Neuron (in vitro differentiated cells): ENCODE measurements around the gene SPATA6.
"Not testable (repeated sequence)": the region's sequence is repeated elsewhere in the genome, so short reads cannot be mapped to it uniquely, and the experiment has no call there.

ENCODE experiments used
- H2AFZ ChIP-seq: one replicate; pipeline ENCODE4 v1.6.1; 2013; ENCODE audit warnings: low read depth, mild to moderate bottlenecking, inconsistent platforms, low read length, moderate library complexity
- H3K27me3 ChIP-seq: one replicate; pipeline ENCODE4 v1.6.1; 2013; ENCODE audit warnings: low read length; ENCODE audit not compliant: insufficient read depth
- H3K36me3 ChIP-seq: one replicate; pipeline ENCODE4 v1.6.1; 2013; ENCODE audit warnings: low read length; ENCODE audit not compliant: insufficient read depth
- H3K4me1 ChIP-seq: one replicate; pipeline ENCODE4 v1.6.1; 2013; ENCODE audit warnings: low read length; ENCODE audit not compliant: insufficient read depth
- H3K4me3 ChIP-seq: 2 replicates; pipeline ENCODE4 v1.5.1; 2013; ENCODE audit warnings: mild to moderate bottlenecking, low read length, moderate library complexity
- H3K9me3 ChIP-seq: one replicate; pipeline ENCODE4 v1.6.1; 2013; ENCODE audit warnings: low read length

SPATA6 gene

GRCh38 chr1:48439380-48439779 lies 32.6 kb downstream of the SPATA6 start:
- no peak overlapping the region for H2AFZ ChIP-seq
- no peaks in the 10 kb centered on the region for H3K4me1 ChIP-seq
- no peaks in the 10 kb centered on the region for H3K27me3 ChIP-seq
- H3K36me3 ChIP-seq = no peaks in the 10 kb centered on the region
- H3K9me3 ChIP-seq = peaks cover 6% of the 10 kb centered on the region
- no peak overlapping the region for H3K4me3 ChIP-seq

GRCh38 chr1:48437379-48437778 lies 34.6 kb downstream of the SPATA6 start:
- H3K27me3 ChIP-seq, H3K9me3 ChIP-seq, H3K36me3 ChIP-seq, H3K4me1 ChIP-seq, H3K4me3 ChIP-seq, H2AFZ ChIP-seq: not testable (repeated sequence)

- H2AFZ ChIP-seq, H3K4me1 ChIP-seq, H3K9me3 ChIP-seq, H3K27me3 ChIP-seq, H3K36me3 ChIP-seq, H3K4me3 ChIP-seq: not testable (repeated sequence)
These were observed 36.5 kb downstream of the SPATA6 start for GRCh38 chr1:48435312-48436002.

- Histone ChIP-seq H3K9me3 (no peaks in the 10 kb centered on the region), H3K27me3 (no peaks in the 10 kb centered on the region), H3K4me3 (no peak overlapping the region), H3K4me1 (no peaks in the 10 kb centered on the region), H3K36me3 (no peaks in the 10 kb centered on the region), H2AFZ (no peak overlapping the region)
These were observed 41.2 kb downstream of the SPATA6 start for GRCh38 chr1:48430832-48431231.

- Histone ChIP-seq H3K9me3 (no peaks in the 10 kb centered on the region), H3K4me1 (no peaks in the 10 kb centered on the region), H2AFZ (no peak overlapping the region), H3K4me3 (no peak overlapping the region), H3K36me3 (peaks cover 4% of the 10 kb centered on the region), H3K27me3 (no peaks in the 10 kb centered on the region)
These were observed 50.0 kb downstream of the SPATA6 start for GRCh38 chr1:48422009-48422408.

GRCh38 chr1:48418742-48419141 lies 53.3 kb downstream of the SPATA6 start:
- Histone ChIP-seq H3K4me1 (no peaks in the 10 kb centered on the region), H2AFZ (no peak overlapping the region), H3K9me3 (no peaks in the 10 kb centered on the region), H3K36me3 (no peaks in the 10 kb centered on the region), H3K27me3 (no peaks in the 10 kb centered on the region), H3K4me3 (no peak overlapping the region)

GRCh38 chr1:48415050-48415449 lies 57.0 kb downstream of the SPATA6 start:
- Histone ChIP-seq H3K4me1 (no peaks in the 10 kb centered on the region), H2AFZ (no peak overlapping the region), H3K36me3 (no peaks in the 10 kb centered on the region), H3K27me3 (no peaks in the 10 kb centered on the region), H3K4me3 (no peak overlapping the region), H3K9me3 (no peaks in the 10 kb centered on the region)

GRCh38 chr1:48414264-48414663 lies 57.7 kb downstream of the SPATA6 start:
- Histone ChIP-seq H3K4me1 (no peaks in the 10 kb centered on the region), H3K36me3 (no peaks in the 10 kb centered on the region), H3K4me3 (no peak overlapping the region), H2AFZ (no peak overlapping the region), H3K27me3 (no peaks in the 10 kb centered on the region), H3K9me3 (peaks cover 2% of the 10 kb centered on the region)

- Histone ChIP-seq H3K36me3 (no peaks in the 10 kb centered on the region), H3K9me3 (peaks cover 2% of the 10 kb centered on the region), H2AFZ (no peak overlapping the region), H3K27me3 (no peaks in the 10 kb centered on the region), H3K4me1 (no peaks in the 10 kb centered on the region), H3K4me3 (no peak overlapping the region)
These were observed 66.1 kb downstream of the SPATA6 start for GRCh38 chr1:48405940-48406339.

GRCh38 chr1:48405400-48405799 lies 66.6 kb downstream of the SPATA6 start:
- Histone ChIP-seq H3K4me3 (no peak overlapping the region), H3K27me3 (no peaks in the 10 kb centered on the region), H3K9me3 (peaks cover 2% of the 10 kb centered on the region), H3K36me3 (peaks cover 3% of the 10 kb centered on the region), H2AFZ (no peak overlapping the region), H3K4me1 (no peaks in the 10 kb centered on the region)

GRCh38 chr1:48402599-48402998 lies 69.4 kb downstream of the SPATA6 start:
- Histone ChIP-seq H3K9me3 (no peaks in the 10 kb centered on the region), H2AFZ (no peak overlapping the region), H3K4me1 (peaks cover 2% of the 10 kb centered on the region), H3K4me3 (no peak overlapping the region), H3K36me3 (peaks cover 3% of the 10 kb centered on the region), H3K27me3 (no peaks in the 10 kb centered on the region)

- H3K4me1 ChIP-seq = peaks cover 2% of the 10 kb centered on the region
These were observed 75.8 kb downstream of the SPATA6 start for GRCh38 chr1:48396208-48396607.

GRCh38 chr1:48391926-48392325 lies 80.1 kb downstream of the SPATA6 start:
- peaks cover 4% of the 10 kb centered on the region for H3K36me3 ChIP-seq
- no peak overlapping the region for H2AFZ ChIP-seq
- no peak overlapping the region for H3K4me3 ChIP-seq
- peaks cover 5% of the 10 kb centered on the region for H3K9me3 ChIP-seq
- H3K4me1 ChIP-seq = no peaks in the 10 kb centered on the region
- H3K27me3 ChIP-seq = no peaks in the 10 kb centered on the region

More at GRCh38 chr1:48396208-48396607, 75.8 kb downstream of the SPATA6 start:
- Histone ChIP-seq H3K27me3 (no peaks in the 10 kb centered on the region), H2AFZ (no peak overlapping the region), H3K9me3 (no peaks in the 10 kb centered on the region), H3K4me3 (no peak overlapping the region), H3K36me3 (peaks cover 9% of the 10 kb centered on the region)

- H3K4me3 ChIP-seq = no peak overlapping the region
- H3K9me3 ChIP-seq = peaks cover 5% of the 10 kb centered on the region
- no peak overlapping the region for H2AFZ ChIP-seq
- H3K36me3 ChIP-seq = peaks cover 2% of the 10 kb centered on the region
- H3K27me3 ChIP-seq = no peaks in the 10 kb centered on the region
- H3K4me1 ChIP-seq = no peaks in the 10 kb centered on the region
These were observed 84.6 kb downstream of the SPATA6 start for GRCh38 chr1:48387409-48387808.
